ENCODE data around the gene PEX10.

The PEX10 gene

DNA sequence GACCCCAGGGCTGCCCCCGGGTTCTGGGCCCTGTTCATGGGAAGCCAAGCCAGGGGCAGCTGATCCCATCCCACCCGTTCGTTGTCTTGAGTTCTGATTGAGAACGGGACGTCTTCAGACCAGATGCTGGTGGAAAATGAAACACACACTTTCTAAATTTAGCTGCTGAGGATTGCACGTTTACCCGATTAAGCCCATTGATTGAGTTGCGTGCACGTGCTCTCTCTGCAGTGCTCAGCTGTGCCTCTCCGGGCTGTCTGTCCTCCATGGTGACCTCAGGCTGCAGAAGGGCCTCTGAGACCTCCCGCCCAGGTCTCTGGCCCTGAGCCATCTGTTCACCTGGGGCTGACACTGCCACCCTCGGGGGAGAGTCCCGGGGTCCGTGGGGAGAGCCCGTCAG, 27.0 kb upstream of the PEX10 start:
- no peak overlapping the region for H3K4me3 ChIP-seq (ENCODE audit: low read depth, low read length)
- DNase-seq (ENCODE audit: low read depth), result no peak
- TF ChIP-seq, protein P1, sequence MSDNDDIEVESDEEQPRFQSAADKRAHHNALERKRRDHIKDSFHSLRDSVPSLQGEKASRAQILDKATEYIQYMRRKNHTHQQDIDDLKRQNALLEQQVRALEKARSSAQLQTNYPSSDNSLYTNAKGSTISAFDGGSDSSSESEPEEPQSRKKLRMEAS (IDR thresholded peaks at IDR 0.05; ENCODE audit: low read depth, low read length), result no peak
- TF ChIP-seq, protein P2, sequence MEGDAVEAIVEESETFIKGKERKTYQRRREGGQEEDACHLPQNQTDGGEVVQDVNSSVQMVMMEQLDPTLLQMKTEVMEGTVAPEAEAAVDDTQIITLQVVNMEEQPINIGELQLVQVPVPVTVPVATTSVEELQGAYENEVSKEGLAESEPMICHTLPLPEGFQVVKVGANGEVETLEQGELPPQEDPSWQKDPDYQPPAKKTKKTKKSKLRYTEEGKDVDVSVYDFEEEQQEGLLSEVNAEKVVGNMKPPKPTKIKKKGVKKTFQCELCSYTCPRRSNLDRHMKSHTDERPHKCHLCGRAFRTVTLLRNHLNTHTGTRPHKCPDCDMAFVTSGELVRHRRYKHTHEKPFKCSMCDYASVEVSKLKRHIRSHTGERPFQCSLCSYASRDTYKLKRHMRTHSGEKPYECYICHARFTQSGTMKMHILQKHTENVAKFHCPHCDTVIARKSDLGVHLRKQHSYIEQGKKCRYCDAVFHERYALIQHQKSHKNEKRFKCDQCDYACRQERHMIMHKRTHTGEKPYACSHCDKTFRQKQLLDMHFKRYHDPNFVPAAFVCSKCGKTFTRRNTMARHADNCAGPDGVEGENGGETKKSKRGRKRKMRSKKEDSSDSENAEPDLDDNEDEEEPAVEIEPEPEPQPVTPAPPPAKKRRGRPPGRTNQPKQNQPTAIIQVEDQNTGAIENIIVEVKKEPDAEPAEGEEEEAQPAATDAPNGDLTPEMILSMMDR (IDR thresholded peaks at IDR 0.05; ENCODE audit: low read depth, low read length), result no peak
- TF ChIP-seq POLR2A (IDR thresholded peaks at IDR 0.05; ENCODE audit: extremely low read depth, insufficient read length), result no peak
- TF ChIP-seq MYC (IDR thresholded peaks at IDR 0.05; ENCODE audit: low read depth, low read length), result no peak

DNA sequence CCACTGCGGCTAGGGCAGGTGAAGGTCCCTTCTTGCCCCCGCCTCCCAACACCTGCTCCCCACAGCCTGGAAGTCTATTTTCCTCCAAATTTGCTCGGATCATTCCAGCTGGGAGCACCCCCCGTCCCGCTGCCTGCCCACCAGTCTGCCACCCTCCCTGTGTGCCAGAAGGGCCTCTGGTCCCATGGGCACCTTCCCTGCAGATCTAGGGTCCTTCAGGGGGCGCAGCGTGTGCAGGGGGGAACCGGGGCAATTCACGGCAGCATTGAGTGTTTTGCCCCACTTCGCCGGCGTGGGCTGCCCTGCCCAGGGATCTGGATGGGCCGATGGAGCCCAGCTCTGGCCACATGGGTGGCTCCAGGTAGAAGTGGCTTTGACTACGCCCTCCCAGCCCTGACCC, 26.3 kb upstream of the PEX10 start:
- TF ChIP-seq MYC (IDR thresholded peaks at IDR 0.05; ENCODE audit: low read depth, low read length) (no peak), POLR2A (IDR thresholded peaks at IDR 0.05; ENCODE audit: extremely low read depth, insufficient read length) (no peak)
- TF ChIP-seq, protein P1 (IDR thresholded peaks at IDR 0.05; ENCODE audit: low read depth, low read length), result no peak
- TF ChIP-seq, protein P2 (IDR thresholded peaks at IDR 0.05; ENCODE audit: low read depth, low read length), result no peak
- no peak for DNase-seq (ENCODE audit: low read depth)
- H3K4me3 ChIP-seq (ENCODE audit: low read depth, low read length), result no peak overlapping the region

DNA sequence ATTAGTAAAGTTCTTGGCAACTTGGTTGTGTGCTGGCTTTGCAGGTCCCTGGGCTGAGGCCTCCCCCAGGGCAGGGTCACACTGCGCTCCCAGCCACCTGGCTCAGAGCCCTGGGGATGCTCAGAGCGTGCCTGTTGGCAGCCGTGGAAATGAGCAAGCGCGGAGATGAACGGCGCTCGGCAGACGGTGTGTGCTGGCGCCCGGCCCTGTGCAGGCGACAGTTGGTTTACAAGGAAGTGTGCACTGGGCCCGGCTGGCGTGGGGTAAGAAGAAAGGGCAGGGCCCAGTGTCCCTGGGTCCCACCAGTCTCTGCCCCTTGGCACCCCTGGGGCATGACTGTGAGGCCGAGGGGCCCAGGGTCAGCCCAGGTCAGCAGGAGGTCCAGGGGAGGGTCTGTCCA, 25.7 kb upstream of the PEX10 start:
- TF ChIP-seq MYC (IDR thresholded peaks at IDR 0.05; ENCODE audit: low read depth, low read length) (no peak), POLR2A (IDR thresholded peaks at IDR 0.05; ENCODE audit: extremely low read depth, insufficient read length) (no peak)
- TF ChIP-seq, protein P2 (IDR thresholded peaks at IDR 0.05; ENCODE audit: low read depth, low read length), result no peak
- TF ChIP-seq, protein P1 (IDR thresholded peaks at IDR 0.05; ENCODE audit: low read depth, low read length), result no peak
- H3K4me3 ChIP-seq (ENCODE audit: low read depth, low read length), result no peak overlapping the region
- DNase-seq (ENCODE audit: low read depth), result no peak

DNA sequence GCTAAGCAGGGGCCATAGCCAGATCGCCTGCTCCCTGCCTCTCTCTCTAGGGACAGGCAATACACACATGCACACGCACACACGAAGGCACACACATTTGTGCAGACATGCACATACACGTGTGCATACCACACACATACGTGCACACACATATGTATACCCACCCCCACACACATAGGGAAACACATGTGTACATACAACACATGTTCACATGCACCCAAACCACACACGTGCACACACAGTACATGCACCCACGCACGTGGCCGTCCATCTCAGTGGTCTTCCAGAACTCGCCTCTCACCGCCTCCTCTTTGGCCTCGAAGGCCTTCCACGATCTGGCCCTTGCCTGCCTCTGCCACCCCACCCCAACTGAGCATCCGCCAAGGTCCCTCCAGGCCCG, 25.3 kb upstream of the PEX10 start:
- no peak overlapping the region for H3K4me3 ChIP-seq (ENCODE audit: low read depth, low read length)
- TF ChIP-seq MYC (IDR thresholded peaks at IDR 0.05; ENCODE audit: low read depth, low read length), result no peak
- TF ChIP-seq, protein P1 (IDR thresholded peaks at IDR 0.05; ENCODE audit: low read depth, low read length), result 0 out of 2 replicates have a peak, but pooled peaks have one; percentile 22
- TF ChIP-seq, protein P2 (IDR thresholded peaks at IDR 0.05; ENCODE audit: low read depth, low read length), result no peak
- DNase-seq (ENCODE audit: low read depth), result no peak

DNA sequence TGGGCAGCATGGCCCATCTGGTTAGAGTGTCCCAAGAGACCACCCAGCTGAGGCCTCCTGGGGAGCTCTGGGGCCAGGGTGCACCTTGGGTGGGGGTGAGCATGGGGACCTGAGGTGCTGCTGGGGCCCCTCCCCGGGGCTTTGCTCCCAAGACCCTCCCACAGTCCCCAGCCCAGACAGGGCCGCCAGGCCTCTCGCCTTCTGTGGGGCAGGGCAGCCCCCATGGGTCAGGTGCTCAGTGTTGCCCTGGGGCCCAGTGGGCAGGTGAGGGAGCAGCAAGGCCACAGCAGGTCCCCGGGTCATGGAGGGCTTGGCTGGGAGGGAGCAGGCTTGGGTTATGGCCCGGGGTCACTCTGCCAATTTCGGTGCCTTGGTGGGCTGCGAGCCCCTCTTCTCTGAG, 24.5 kb upstream of the PEX10 start:
- DNase-seq (ENCODE audit: low read depth), result no peak
- TF ChIP-seq MYC (IDR thresholded peaks at IDR 0.05; ENCODE audit: low read depth, low read length), result no peak
- TF ChIP-seq POLR2A (IDR thresholded peaks at IDR 0.05; ENCODE audit: extremely low read depth, insufficient read length), result no peak
- TF ChIP-seq, protein P2 (IDR thresholded peaks at IDR 0.05; ENCODE audit: low read depth, low read length), result no peak
- TF ChIP-seq, protein P1 (IDR thresholded peaks at IDR 0.05; ENCODE audit: low read depth, low read length), result no peak

More for the DNA sequence above, 24.5 kb upstream of the PEX10 start:
- H3K4me3 ChIP-seq (ENCODE audit: low read depth, low read length), result no peak overlapping the region
